Subcutaneous abdominal adipose tissue (tissue), 5 donors: ENCODE measurements around the gene SPCS1.

ENCODE experiments used
- H3K27ac ChIP-seq: one replicate; pipeline ENCODE4 v1.7.0; 2013; ENCODE audit warnings: low read depth, mild to moderate bottlenecking, inconsistent platforms, low read length, moderate library complexity
- H3K27me3 ChIP-seq, 5 donors: one replicate each; pipeline ENCODE4 v1.7.0; 2013; ENCODE audit warnings: low read length in 5 of 5, inconsistent platforms in 1 of 5; ENCODE audit not compliant: control insufficient read depth in 5 of 5, insufficient read depth in 4 of 5
- H3K36me3 ChIP-seq, 5 donors: one replicate each; pipeline ENCODE4 v1.7.0; 2013; ENCODE audit warnings: low read length in 5 of 5; ENCODE audit not compliant: control insufficient read depth in 5 of 5, insufficient read depth in 5 of 5
- H3K4me1 ChIP-seq, 5 donors: one replicate each; pipeline ENCODE4 v1.7.0; 2013; ENCODE audit warnings: low read length in 5 of 5, mild to moderate bottlenecking in 3 of 5, moderate library complexity in 1 of 5; ENCODE audit not compliant: control insufficient read depth in 5 of 5, insufficient read depth in 5 of 5
- H3K4me3 ChIP-seq, 5 donors: one replicate each; pipeline ENCODE4 v1.7.0; 2013; ENCODE audit warnings: low read length in 5 of 5, low read depth in 1 of 5
- H3K9ac ChIP-seq, 5 donors: one replicate each; pipeline ENCODE4 v1.7.0; 2013; ENCODE audit warnings: low read length in 5 of 5, mild to moderate bottlenecking in 4 of 5, moderate library complexity in 3 of 5
- H3K9me3 ChIP-seq, 5 donors: one replicate each; pipeline ENCODE4 v1.7.0; 2013; ENCODE audit warnings: low read length in 5 of 5; ENCODE audit not compliant: control insufficient read depth in 5 of 5
- donor health status: healthy.
- donor health status: healthy.
- donor health status: healthy.
- donor health status: healthy.
- donor health status: healthy.

Gene SPCS1

GRCh38 chr3:52694528-52695189 lies 11.2 kb upstream of the SPCS1 start:
- Histone ChIP-seq H3K27me3 (no peaks in the 10 kb centered on the region), H3K36me3 (peaks cover 62 to 89% (median 75%) of the 10 kb centered on the region in 5 donors), H3K9me3 (no peaks in the 10 kb centered on the region), H3K27ac (no peak overlapping the region), H3K4me3 (no peak overlapping the region), H3K4me1 (no peaks in the 10 kb centered on the region), H3K9ac (no peak overlapping the region)

GRCh38 chr3:52695798-52696671 lies 9.9 kb upstream of the SPCS1 start:
- H3K9me3 ChIP-seq = no peaks in the 10 kb centered on the region
- no peak overlapping the region for H3K9ac ChIP-seq
- no peaks in the 10 kb centered on the region for H3K4me1 ChIP-seq
- H3K27me3 ChIP-seq = no peaks in the 10 kb centered on the region
- no peak overlapping the region for H3K4me3 ChIP-seq
- peaks cover 53 to 81% (median 67%) of the 10 kb centered on the region in 5 donors for H3K36me3 ChIP-seq
- no peak overlapping the region for H3K27ac ChIP-seq

- Histone ChIP-seq H3K9me3 (no peaks in the 10 kb centered on the region), H3K9ac (no peak overlapping the region), H3K27ac (no peak overlapping the region), H3K4me3 (no peak overlapping the region), H3K27me3 (no peaks in the 10 kb centered on the region), H3K36me3 (peaks cover 48 to 71% (median 58%) of the 10 kb centered on the region in 5 donors), H3K4me1 (no peaks in the 10 kb centered on the region)
Measured at GRCh38 chr3:52696830-52697631, 8.9 kb upstream of the SPCS1 start.

- H3K4me1 ChIP-seq = no peaks in the 10 kb centered on the region
- no peak overlapping the region for H3K4me3 ChIP-seq
- peaks cover 46 to 66% (median 53%) of the 10 kb centered on the region in 5 donors for H3K36me3 ChIP-seq
- no peaks in the 10 kb centered on the region for H3K9me3 ChIP-seq
- no peaks in the 10 kb centered on the region for H3K27me3 ChIP-seq
- H3K27ac ChIP-seq = no peak overlapping the region
- no peak overlapping the region for H3K9ac ChIP-seq
Measured at GRCh38 chr3:52697632-52697965, 8.3 kb upstream of the SPCS1 start.

- H3K27me3 ChIP-seq = no peaks in the 10 kb centered on the region
Measured at GRCh38 chr3:52703341-52703740, 2.6 kb upstream of the SPCS1 start.

GRCh38 chr3:52704611-52705437 lies 1.1 kb upstream of the SPCS1 start:
- peak overlapping the region; percentile 66 to 89 (median 83) for H3K9ac ChIP-seq
- peak overlapping the region; percentile 86 for H3K27ac ChIP-seq
- peaks cover 4 to 38% (median 36%) of the 10 kb centered on the region in 5 donors for H3K4me1 ChIP-seq
- peak overlapping the region; percentile 83 to 99 (median 95) for H3K4me3 ChIP-seq
- peaks cover 0 to 21% (median 6%) of the 10 kb centered on the region in 5 donors for H3K36me3 ChIP-seq
- no peaks in the 10 kb centered on the region for H3K27me3 ChIP-seq
- no peaks in the 10 kb centered on the region for H3K9me3 ChIP-seq

More at GRCh38 chr3:52703341-52703740, 2.6 kb upstream of the SPCS1 start:
- Histone ChIP-seq H3K36me3 (peaks cover 0 to 19% (median 3%) of the 10 kb centered on the region in 5 donors), H3K4me1 (peaks cover 4 to 38% (median 36%) of the 10 kb centered on the region in 5 donors), H3K27ac (peak overlapping the region; percentile 29), H3K9ac (no peak overlapping the region), H3K4me3 (no peak overlapping the region), H3K9me3 (no peaks in the 10 kb centered on the region)

- Histone ChIP-seq H3K27me3 (no peaks in the 10 kb centered on the region), H3K4me1 (peaks cover 4 to 38% (median 36%) of the 10 kb centered on the region in 5 donors), H3K9ac (peak overlapping the region; percentile 66 to 89 (median 83)), H3K36me3 (peaks cover 0 to 17% (median 3%) of the 10 kb centered on the region in 5 donors), H3K9me3 (no peaks in the 10 kb centered on the region), H3K27ac (peak overlapping the region; percentile 86), H3K4me3 (peak overlapping the region; percentile 83 to 99 (median 95))
Measured at GRCh38 chr3:52705438-52705687, 543 bp upstream of the SPCS1 start.

- H3K27ac ChIP-seq = no peak overlapping the region
- H3K9me3 ChIP-seq = no peaks in the 10 kb centered on the region
- H3K4me3 ChIP-seq = peak overlapping the region in 1 of 5 donors; percentile 99
- H3K27me3 ChIP-seq = no peaks in the 10 kb centered on the region
- peaks cover 4 to 38% (median 36%) of the 10 kb centered on the region in 5 donors for H3K4me1 ChIP-seq
- H3K9ac ChIP-seq = peak overlapping the region in 2 of 5 donors; percentile 8 to 18
- peaks cover 2 to 21% (median 5%) of the 10 kb centered on the region in 5 donors for H3K36me3 ChIP-seq
Measured at GRCh38 chr3:52707585-52707984, 1.7 kb downstream of the SPCS1 start.

- Histone ChIP-seq H3K27ac (no peak overlapping the region), H3K36me3 (peaks cover 3 to 21% (median 5%) of the 10 kb centered on the region in 5 donors), H3K9ac (no peak overlapping the region), H3K4me3 (no peak overlapping the region), H3K9me3 (no peaks in the 10 kb centered on the region), H3K27me3 (no peaks in the 10 kb centered on the region), H3K4me1 (peaks cover 0 to 21% (median 18%) of the 10 kb centered on the region in 5 donors)
Measured at GRCh38 chr3:52710512-52710911, 4.6 kb downstream of the SPCS1 start.
